HG03039 (cell line): ENCODE measurements around the gene COL23A1.

ENCODE experiments used
- ATAC-seq: cut with Tn5 transposase; IDR thresholded peaks from one replicate; pipeline ENCODE4 v1.9.1; 2021; ENCODE audit warnings: mild to moderate bottlenecking, moderate library complexity; ENCODE audit not compliant: unreplicated experiment

The COL23A1 gene

GRCh38 chr5:178403956-178404600 lies 186.1 kb downstream of the COL23A1 start:
- ATAC-seq, result no peak

GRCh38 chr5:178403351-178403750 lies 186.8 kb downstream of the COL23A1 start:
- no peak for ATAC-seq

- no peak for ATAC-seq
Observed at GRCh38 chr5:178399701-178400095, 190.5 kb downstream of the COL23A1 start.

GRCh38 chr5:178398901-178399700 lies 191.1 kb downstream of the COL23A1 start:
- ATAC-seq, result no peak

GRCh38 chr5:178396796-178397720 lies 193.1 kb downstream of the COL23A1 start:
- no peak for ATAC-seq

GRCh38 chr5:178394074-178394473 lies 196.1 kb downstream of the COL23A1 start:
- ATAC-seq, result no peak

- no peak for ATAC-seq
Observed at GRCh38 chr5:178392931-178393394, 197.2 kb downstream of the COL23A1 start.

GRCh38 chr5:178392386-178392785 lies 197.8 kb downstream of the COL23A1 start:
- no peak for ATAC-seq

GRCh38 chr5:178391480-178391879 lies 198.7 kb downstream of the COL23A1 start:
- ATAC-seq, result no peak

- no peak for ATAC-seq
Observed at GRCh38 chr5:178389796-178390195, 200.4 kb downstream of the COL23A1 start.

GRCh38 chr5:178389026-178389729 lies 201.0 kb downstream of the COL23A1 start:
- ATAC-seq, result no peak

GRCh38 chr5:178388386-178389025 lies 201.7 kb downstream of the COL23A1 start:
- no peak for ATAC-seq

- ATAC-seq, result no peak
Observed at GRCh38 chr5:178387856-178388190, 202.4 kb downstream of the COL23A1 start.

- no peak for ATAC-seq
Observed at GRCh38 chr5:178387061-178387855, 202.9 kb downstream of the COL23A1 start.

GRCh38 chr5:178386336-178386931 lies 203.8 kb downstream of the COL23A1 start:
- no peak for ATAC-seq

- ATAC-seq, result no peak
Observed at GRCh38 chr5:178385496-178385890, 204.7 kb downstream of the COL23A1 start.

- ATAC-seq, result no peak
Observed at GRCh38 chr5:178384816-178385495, 205.2 kb downstream of the COL23A1 start.
